ENCODE results near the gene TEAD1.

DNA sequence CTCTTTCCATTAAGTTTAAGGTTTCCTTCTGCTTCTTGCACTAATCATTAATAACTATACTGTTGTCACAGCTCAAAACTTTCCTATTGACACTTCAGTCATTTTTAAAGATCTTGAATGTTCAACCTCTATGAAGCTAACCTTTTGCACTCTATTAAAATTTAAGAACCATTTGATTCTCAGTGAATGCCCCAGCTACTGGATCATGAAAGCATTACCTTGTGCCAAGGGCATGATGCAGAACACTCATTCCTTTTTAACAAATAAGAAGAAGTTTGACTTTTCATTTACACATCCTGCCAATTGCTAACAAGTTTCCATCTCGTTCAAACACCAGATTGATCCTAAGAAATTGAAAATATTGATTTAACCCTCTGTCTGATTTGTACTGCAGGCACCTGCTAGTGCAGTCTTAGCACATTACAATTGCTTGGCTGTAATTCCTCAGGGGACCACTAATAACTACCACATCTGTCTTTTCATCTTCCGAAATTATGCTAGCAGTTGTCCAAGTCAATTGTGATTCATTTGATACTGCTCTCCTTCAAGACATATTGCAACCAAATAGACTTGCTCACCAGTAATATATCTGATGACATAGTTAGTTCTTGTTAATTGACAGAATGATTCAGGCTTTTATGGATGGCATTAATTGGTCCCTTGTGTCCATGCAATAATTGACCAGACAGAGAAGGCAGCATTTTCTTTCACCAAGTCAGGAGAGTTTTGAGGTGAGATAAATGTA lies 158.4 kb downstream of the TEAD1 start:
- TF ChIP-seq, protein P1, sequence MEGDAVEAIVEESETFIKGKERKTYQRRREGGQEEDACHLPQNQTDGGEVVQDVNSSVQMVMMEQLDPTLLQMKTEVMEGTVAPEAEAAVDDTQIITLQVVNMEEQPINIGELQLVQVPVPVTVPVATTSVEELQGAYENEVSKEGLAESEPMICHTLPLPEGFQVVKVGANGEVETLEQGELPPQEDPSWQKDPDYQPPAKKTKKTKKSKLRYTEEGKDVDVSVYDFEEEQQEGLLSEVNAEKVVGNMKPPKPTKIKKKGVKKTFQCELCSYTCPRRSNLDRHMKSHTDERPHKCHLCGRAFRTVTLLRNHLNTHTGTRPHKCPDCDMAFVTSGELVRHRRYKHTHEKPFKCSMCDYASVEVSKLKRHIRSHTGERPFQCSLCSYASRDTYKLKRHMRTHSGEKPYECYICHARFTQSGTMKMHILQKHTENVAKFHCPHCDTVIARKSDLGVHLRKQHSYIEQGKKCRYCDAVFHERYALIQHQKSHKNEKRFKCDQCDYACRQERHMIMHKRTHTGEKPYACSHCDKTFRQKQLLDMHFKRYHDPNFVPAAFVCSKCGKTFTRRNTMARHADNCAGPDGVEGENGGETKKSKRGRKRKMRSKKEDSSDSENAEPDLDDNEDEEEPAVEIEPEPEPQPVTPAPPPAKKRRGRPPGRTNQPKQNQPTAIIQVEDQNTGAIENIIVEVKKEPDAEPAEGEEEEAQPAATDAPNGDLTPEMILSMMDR (IDR thresholded peaks at IDR 0.05) = no peak
- no peak for TF ChIP-seq ZFX (IDR thresholded peaks at IDR 0.05; ENCODE audit: borderline replicate concordance)

All from 22Rv1 (cell line).